Caco-2 (cell line): Measurements from ENCODE around the gene OR2M7. TPM values are rescaled to one million over a fixed set of nuclear protein-coding genes. Genes with fewer than 3 reads are reported as not detected.
"Not testable (repeated sequence)": the region's sequence is repeated elsewhere in the genome, so short reads cannot be mapped to it uniquely, and the experiment has no call there.

Source experiments
- BruUV-seq: library from RNA; stranded (reverse); fragments of 400-500 nt; replicated peaks from 2 replicates; lab custom pipeline; 2021; lab: Mats Ljungman, UMichigan
- CTCF ChIA-PET: fragments of 300-600 bp; sonication (Branson Sonifier 250); formaldehyde crosslinking; loops from one replicate; lab custom pipeline; 2022; ENCODE audit warnings: antibody characterized with exemption; lab: Charles Lee
- POLR2A ChIA-PET: fragments of 300-600 bp; sonication (Branson Sonifier 250); formaldehyde crosslinking; loops from one replicate; lab custom pipeline; 2022; ENCODE audit warnings: antibody characterized with exemption; lab: Charles Lee
- DNase-seq, 2 experiments: peaks; one replicate each; pipeline versions ENCODE4 v3.0.0 to v3.0.0-alpha.2; 2020 to 2022
- H3K27me3 ChIP-seq: replicated peaks from 2 replicates; pipeline ENCODE4 v1.6.0; 2011; ENCODE audit warnings: low read length; ENCODE audit not compliant: control insufficient read depth, insufficient read depth
- H3K36me3 ChIP-seq: 2 replicates; pipeline ENCODE4 v1.5.1; 2011; ENCODE audit warnings: low read length; ENCODE audit not compliant: control insufficient read depth, insufficient read depth
- H3K4me1 ChIP-seq: fragments of 250-450 bp; sonication (Bioruptor Pico); 2 replicates; pipeline ENCODE4 v1.5.1; 2020; ENCODE audit warnings: mild to moderate bottlenecking
- H3K4me3 ChIP-seq: 2 replicates; pipeline ENCODE4 v1.5.1; 2011; ENCODE audit warnings: low read depth, mild to moderate bottlenecking, control low read depth, low read length
- H3K9me3 ChIP-seq: fragments of 250-450 bp; sonication (Bioruptor Pico); 2 replicates; pipeline ENCODE4 v1.5.1; 2020; ENCODE audit warnings: mild to moderate bottlenecking, moderate library complexity
- H3K27ac Mint-ChIP-seq: one replicate; pipeline ENCODE4 v1.8.0; 2022; ENCODE audit warnings: mixed read lengths; ENCODE audit not compliant: unreplicated experiment
- H3K27me3 Mint-ChIP-seq: one replicate; pipeline ENCODE4 v1.8.0; 2022; ENCODE audit warnings: mixed read lengths; ENCODE audit not compliant: insufficient read depth, unreplicated experiment
- H3K36me3 Mint-ChIP-seq: one replicate; pipeline ENCODE4 v1.8.0; 2022; ENCODE audit warnings: mild to moderate bottlenecking, mixed read lengths; ENCODE audit not compliant: insufficient read depth, unreplicated experiment
- H3K4me1 Mint-ChIP-seq: one replicate; pipeline ENCODE4 v1.8.0; 2022; ENCODE audit warnings: low read depth, mixed read lengths; ENCODE audit not compliant: unreplicated experiment
- H3K4me3 Mint-ChIP-seq: one replicate; pipeline ENCODE4 v1.8.0; 2022; ENCODE audit warnings: mild to moderate bottlenecking, moderate library complexity, mixed read lengths; ENCODE audit not compliant: unreplicated experiment
- H3K9me3 Mint-ChIP-seq: one replicate; pipeline ENCODE4 v1.8.0; 2022; ENCODE audit warnings: mixed read lengths; ENCODE audit not compliant: unreplicated experiment
- intact Hi-C: fragments of 100-400 bp; cut with micrococcal nuclease; formaldehyde crosslinking; loops from one replicate; pipeline ENCODE4 v1.10.0; 2022; ENCODE audit not compliant: unreplicated experiment
- total RNA-seq: library from RNA; stranded (reverse); gene quantifications from 2 replicates; pipeline ENCODE4 v1.2.3, GENCODE V29; 2022
- TF ChIP-seq, protein P1 (sequence below), 2 experiments: fragments of 200-600 bp in 1 of 2; IDR thresholded peaks; 1 replicate in 1 of 2; 2 replicates in 1 of 2; pipeline versions ENCODE4 v1.5.1 to v1.8.0; 2011 to 2022; ENCODE audit warnings: antibody characterized with exemption in 1 of 2, control low read depth in 1 of 2, inconsistent platforms in 1 of 2, low read depth in 1 of 2, low read length in 1 of 2, mild to moderate bottlenecking in 1 of 2, moderate library complexity in 1 of 2; ENCODE audit not compliant: insufficient read depth in 1 of 2, severe bottlenecking in 1 of 2, unreplicated experiment in 1 of 2

OR2M7 gene
- total RNA-seq, 1 experiment from 2014 or later = not detected

DNA sequence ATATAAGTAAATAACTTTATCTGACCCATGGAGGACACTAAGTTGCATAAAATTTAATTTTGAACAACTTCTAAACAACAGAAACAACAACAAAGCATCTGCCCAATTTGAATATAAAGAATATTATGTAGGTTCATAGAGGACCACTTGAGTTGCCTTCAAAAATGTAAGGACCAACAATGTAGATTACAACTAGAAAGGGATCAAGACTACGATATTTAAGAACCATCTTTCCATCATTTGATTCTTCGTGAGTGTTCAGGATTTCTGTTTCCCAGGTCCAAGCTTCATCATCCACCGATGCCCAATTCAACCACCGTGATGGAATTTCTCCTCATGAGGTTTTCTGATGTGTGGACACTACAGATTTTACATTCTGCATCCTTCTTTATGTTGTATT, 24.1 kb upstream of the OR2M7 start, which contains the start of gene OR14C36:
Gene OR14C36 (plus strand): TSS at position 301 of the 400 bp plus-strand sequence. CDS start 0 bp downstream, at position 301.
- no peak within 1 kb of the TSS for H3K27ac Mint-ChIP-seq
- no peak within 1 kb of the TSS for H3K4me3 ChIP-seq
- no peak within 1 kb of the TSS for H3K4me3 Mint-ChIP-seq
- POLR2A ChIA-PET = no interaction called here
- TF ChIP-seq, protein P1, sequence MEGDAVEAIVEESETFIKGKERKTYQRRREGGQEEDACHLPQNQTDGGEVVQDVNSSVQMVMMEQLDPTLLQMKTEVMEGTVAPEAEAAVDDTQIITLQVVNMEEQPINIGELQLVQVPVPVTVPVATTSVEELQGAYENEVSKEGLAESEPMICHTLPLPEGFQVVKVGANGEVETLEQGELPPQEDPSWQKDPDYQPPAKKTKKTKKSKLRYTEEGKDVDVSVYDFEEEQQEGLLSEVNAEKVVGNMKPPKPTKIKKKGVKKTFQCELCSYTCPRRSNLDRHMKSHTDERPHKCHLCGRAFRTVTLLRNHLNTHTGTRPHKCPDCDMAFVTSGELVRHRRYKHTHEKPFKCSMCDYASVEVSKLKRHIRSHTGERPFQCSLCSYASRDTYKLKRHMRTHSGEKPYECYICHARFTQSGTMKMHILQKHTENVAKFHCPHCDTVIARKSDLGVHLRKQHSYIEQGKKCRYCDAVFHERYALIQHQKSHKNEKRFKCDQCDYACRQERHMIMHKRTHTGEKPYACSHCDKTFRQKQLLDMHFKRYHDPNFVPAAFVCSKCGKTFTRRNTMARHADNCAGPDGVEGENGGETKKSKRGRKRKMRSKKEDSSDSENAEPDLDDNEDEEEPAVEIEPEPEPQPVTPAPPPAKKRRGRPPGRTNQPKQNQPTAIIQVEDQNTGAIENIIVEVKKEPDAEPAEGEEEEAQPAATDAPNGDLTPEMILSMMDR (IDR thresholded peaks at IDR 0.05; ENCODE audit: insufficient read depth in 1 of 2, low read depth in 1 of 2, low read length in 1 of 2, severe bottlenecking in 1 of 2, unreplicated experiment in 1 of 2) = no peak
- H3K27me3 Mint-ChIP-seq = no peaks in the 10 kb centered on the region
- no peak for DNase-seq
- no peaks in the 10 kb centered on the region for H3K4me1 ChIP-seq
- no peaks in the 10 kb centered on the region for H3K36me3 ChIP-seq
- no TSS peak for BruUV-seq
- no peaks in the 10 kb centered on the region for H3K27me3 ChIP-seq
- no peaks in the 10 kb centered on the region for H3K9me3 ChIP-seq
- intact Hi-C loops = no loop called here
- no peaks in the 10 kb centered on the region for H3K9me3 Mint-ChIP-seq
- CTCF ChIA-PET = no interaction called here
- no peaks in the 10 kb centered on the region for H3K4me1 Mint-ChIP-seq
- H3K36me3 Mint-ChIP-seq = no peaks in the 10 kb centered on the region

DNA sequence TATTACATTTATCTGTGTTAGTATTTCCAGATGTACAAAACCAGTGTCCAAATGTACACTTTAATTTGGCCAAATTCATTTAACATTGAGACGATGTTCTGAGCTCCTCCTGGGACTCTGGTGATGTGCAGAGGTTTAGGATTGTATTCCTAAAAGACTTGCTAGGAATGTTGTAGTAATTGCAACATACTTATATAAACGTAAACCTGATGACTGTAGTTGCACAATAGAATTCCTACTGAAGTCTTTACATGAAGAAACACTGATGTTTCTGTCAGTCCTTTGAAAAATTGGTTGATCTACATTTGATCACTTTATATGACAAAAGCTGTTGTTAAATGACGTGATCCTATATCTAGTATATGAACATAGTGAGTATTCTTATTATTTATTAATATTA, 19.1 kb upstream of the OR2M7 start:
- H3K27ac Mint-ChIP-seq = no peak overlapping the region
- ChIA-PET POLR2A (no interaction called here), CTCF (no interaction called here)
- Histone ChIP-seq H3K36me3 (no peaks in the 10 kb centered on the region), H3K9me3 (no peaks in the 10 kb centered on the region), H3K4me1 (no peaks in the 10 kb centered on the region), H3K4me3 (no peak overlapping the region), H3K27me3 (no peaks in the 10 kb centered on the region)
- no peak for DNase-seq
- H3K4me3 Mint-ChIP-seq = no peak overlapping the region
- H3K27me3 Mint-ChIP-seq = no peaks in the 10 kb centered on the region
- no TSS peak for BruUV-seq
- intact Hi-C loops = no loop called here
- peaks cover 13% of the 10 kb centered on the region for H3K9me3 Mint-ChIP-seq
- no peaks in the 10 kb centered on the region for H3K36me3 Mint-ChIP-seq
- H3K4me1 Mint-ChIP-seq = no peaks in the 10 kb centered on the region
- TF ChIP-seq, protein P1 (IDR thresholded peaks at IDR 0.05; ENCODE audit: insufficient read depth in 1 of 2, low read depth in 1 of 2, low read length in 1 of 2, severe bottlenecking in 1 of 2, unreplicated experiment in 1 of 2) = no peak

DNA sequence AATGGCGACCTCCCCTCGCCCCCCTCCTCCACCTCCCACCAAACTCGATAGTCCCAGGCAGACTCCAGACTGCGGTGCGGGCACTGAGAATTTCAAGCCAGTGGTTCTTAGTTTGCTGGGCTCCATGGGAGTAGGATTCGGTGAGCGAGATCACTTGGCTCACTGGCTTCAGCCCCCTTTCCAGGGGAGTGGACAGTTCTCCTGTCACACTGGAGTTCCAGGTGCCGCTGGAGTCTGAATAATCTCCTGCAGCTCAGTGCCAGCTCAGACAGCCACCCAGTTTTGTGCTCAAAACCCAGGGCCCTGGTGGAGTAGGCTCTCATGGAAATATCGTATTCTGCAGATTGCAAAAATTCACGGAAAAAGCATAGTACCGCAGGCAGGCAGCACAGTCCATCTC, 7.6 kb downstream of the OR2M7 start:
- POLR2A ChIA-PET = no interaction called here
- CTCF ChIA-PET = no interaction called here

DNA sequence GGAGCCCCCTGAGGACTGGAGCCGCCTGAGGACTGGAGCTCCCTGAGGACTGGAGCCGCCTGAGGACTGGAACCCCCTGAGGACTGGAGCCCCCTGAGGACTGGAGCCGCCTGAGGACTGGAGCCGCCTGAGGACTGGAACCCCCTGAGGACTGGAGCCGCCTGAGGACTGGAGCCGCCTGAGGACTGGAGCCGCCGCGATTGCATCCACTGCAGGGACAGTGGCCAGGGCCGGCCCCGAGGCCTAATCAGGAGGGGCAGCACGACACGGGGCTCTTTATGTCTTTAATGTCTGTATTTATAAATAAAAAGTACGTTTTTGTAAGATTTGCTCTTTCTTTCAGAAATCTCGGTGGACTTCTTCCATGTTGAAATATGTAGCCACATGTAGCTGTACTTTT, 17.6 kb downstream of the OR2M7 start:
- H3K4me1 ChIP-seq, DNase-seq, H3K4me3 ChIP-seq, H3K9me3 Mint-ChIP-seq, H3K27me3 ChIP-seq, POLR2A ChIA-PET, intact Hi-C loops, H3K9me3 ChIP-seq, CTCF ChIA-PET, H3K27ac Mint-ChIP-seq, H3K27me3 Mint-ChIP-seq, H3K4me1 Mint-ChIP-seq, BruUV-seq, H3K4me3 Mint-ChIP-seq, H3K36me3 Mint-ChIP-seq, H3K36me3 ChIP-seq: not testable (repeated sequence)

More for the DNA sequence above, 7.6 kb downstream of the OR2M7 start:
- H3K27me3 Mint-ChIP-seq = no peaks in the 10 kb centered on the region
- TF ChIP-seq, protein P1 (IDR thresholded peaks at IDR 0.05; ENCODE audit: insufficient read depth in 1 of 2, low read depth in 1 of 2, low read length in 1 of 2, severe bottlenecking in 1 of 2, unreplicated experiment in 1 of 2) = no peak
- DNase-seq = no peak
- BruUV-seq = no TSS peak
- no peaks in the 10 kb centered on the region for H3K4me1 Mint-ChIP-seq
- Histone ChIP-seq H3K4me3 (no peak overlapping the region), H3K4me1 (no peaks in the 10 kb centered on the region), H3K27me3 (no peaks in the 10 kb centered on the region), H3K9me3 (peaks cover 14% of the 10 kb centered on the region; the same call in 1 of the 2 replicates), H3K36me3 (no peaks in the 10 kb centered on the region)
- H3K9me3 Mint-ChIP-seq = peaks cover 47% of the 10 kb centered on the region
- no peak overlapping the region for H3K27ac Mint-ChIP-seq
- H3K4me3 Mint-ChIP-seq = no peak overlapping the region
- intact Hi-C loops = no loop called here
- no peaks in the 10 kb centered on the region for H3K36me3 Mint-ChIP-seq
